NAMALWA (cell line): ENCODE results near the gene LANCL1.
"Not testable (repeated sequence)": the region's sequence is repeated elsewhere in the genome, so short reads cannot be mapped to it uniquely, and the experiment has no call there.

Source experiments
- DNase-seq: peaks from one replicate; pipeline ENCODE4 v3.0.0-alpha.2; 2015; ENCODE audit warnings: low spot score

LANCL1 gene

DNA sequence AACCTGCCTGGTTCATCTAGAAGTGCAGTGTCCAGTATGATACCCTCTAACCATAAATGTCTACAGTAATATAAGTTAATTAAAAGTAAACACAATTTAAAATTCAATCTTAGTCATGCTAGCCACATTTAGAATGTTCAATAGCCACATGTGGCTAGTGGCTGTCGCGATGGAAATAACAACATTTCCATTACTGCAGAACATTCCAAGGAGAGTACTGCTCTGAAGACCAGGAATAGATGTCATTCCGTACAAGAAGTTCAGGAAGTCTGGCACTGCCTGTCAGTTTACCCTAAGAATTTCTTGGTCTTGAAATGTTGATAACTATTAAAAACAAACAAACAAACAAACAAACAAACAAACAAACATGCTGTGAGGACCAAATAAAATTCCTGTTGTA lies 17.2 kb downstream of the LANCL1 start:
- no peak for DNase-seq

GRCh38 chr2:210458395-210458794 lies 18.2 kb downstream of the LANCL1 start:
- no peak for DNase-seq

DNA sequence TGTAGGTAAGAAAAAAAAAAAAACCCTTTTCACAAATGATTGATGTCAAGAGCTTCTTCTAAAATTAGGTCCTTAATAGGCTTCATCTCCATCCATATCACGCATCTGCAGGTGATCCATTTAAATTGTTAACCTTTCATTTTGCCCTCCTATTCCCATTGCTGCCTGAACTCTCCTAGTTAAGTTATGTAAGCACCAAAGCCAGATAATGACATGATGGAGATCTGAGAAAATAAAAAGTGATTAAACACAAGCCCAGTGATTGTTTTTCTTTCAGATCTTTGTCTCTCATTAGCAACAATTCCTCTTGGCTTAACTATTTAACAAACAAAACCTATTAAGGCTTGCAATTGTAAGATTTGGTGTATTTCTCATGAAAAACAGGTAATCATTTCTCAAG lies 20.0 kb downstream of the LANCL1 start:
- no peak for DNase-seq

GRCh38 chr2:210454336-210454735 lies 22.2 kb downstream of the LANCL1 start:
- no peak for DNase-seq

DNA sequence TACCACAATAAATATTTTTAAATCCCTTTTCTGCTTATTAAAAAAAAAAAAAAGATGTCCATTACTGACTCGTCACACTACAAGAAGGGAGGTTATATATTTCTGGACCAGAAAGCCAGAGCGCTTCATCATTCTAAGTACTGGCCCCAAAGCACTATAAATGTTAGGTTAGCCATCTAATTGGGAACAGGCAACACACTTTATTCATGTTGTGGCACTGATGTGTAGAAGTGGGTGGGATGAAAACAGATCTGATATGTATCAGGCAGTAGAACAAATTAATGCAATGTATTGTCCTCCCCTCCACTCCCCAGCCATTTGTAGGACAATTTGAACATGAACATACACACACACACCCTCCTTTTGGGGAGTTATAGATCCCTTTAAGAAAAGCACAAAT lies 24.4 kb downstream of the LANCL1 start:
- no peak for DNase-seq

DNA sequence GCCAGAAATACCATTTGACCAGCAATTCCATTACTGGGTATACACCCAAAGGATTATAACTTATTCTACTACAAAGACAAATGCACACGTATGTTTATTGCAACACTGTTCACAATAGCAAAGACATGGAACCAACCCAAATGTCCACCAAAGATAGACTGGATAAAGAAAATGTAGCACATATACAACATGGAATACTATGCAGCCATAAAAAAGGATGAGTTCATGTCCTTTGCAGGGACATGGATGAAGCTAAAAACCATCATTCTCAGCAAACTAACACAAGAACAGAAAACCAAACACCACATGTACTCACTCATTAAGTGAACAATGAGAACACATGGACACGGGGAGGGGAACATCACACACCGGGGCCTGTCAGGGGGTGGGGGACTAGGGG lies 25.6 kb downstream of the LANCL1 start:
- not testable (repeated sequence) for DNase-seq

GRCh38 chr2:210445732-210446131 lies 30.8 kb downstream of the LANCL1 start:
- no peak for DNase-seq

GRCh38 chr2:210445116-210445707 lies 31.3 kb downstream of the LANCL1 start:
- peak; percentile 57 for DNase-seq

DNA sequence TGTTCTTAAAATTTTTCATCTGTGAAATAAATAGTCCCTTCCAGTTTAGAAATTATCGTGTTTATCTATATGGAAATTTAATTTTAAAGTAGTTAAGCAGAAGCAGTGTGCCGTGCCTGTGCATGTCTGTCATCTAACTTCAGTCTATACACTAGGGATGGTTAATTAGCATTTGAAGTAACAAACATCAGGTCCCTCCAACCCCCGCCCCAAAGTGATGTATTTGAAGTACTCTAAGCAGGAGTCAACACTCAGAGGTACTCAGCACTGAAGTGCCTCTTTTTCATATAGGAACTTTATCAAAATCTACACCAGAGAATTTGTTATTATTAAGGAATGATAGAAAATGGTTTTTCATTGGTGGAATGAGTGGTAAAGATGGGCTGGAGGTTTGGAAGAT lies 33.0 kb downstream of the LANCL1 start:
- no peak for DNase-seq

DNA sequence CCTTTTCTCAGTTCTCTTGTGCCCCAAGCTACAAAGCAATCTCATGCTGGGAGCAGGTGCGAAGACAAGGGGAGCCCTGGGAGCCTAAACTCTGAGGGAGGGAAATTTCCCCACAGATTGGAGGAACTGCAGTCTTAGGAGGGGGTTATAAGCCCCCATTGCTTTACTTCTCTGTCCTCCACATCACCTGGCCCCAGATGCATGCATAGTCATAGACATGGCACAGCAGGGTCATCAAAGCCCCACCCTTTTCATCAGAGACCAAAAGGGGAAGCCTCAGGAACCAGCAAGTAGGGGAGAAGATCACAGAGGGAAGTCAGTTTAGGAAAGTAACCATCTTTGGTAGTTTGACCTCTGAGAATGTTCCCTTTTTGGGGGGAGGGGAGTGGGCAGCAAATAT lies 33.7 kb downstream of the LANCL1 start:
- DNase-seq, result no peak

DNA sequence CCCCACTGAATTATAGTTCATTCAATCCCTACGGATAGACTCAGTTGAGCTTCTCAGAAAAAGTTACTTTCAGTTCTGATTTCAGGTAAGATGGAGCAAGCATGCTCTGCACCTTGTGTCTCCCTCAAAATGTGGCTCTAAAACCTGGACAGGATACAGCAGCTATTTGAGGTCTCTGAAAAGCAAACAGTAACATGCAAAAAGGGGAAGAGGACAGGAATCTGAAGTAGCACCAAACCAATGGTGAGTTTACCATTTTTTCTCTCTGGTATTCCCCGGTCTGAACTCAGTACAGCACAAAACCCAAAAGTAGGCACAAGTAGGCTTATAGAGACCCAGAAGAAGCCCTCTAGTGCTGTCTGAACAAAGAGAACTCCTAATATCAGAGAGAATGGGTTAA lies 34.1 kb downstream of the LANCL1 start:
- DNase-seq, result no peak

DNA sequence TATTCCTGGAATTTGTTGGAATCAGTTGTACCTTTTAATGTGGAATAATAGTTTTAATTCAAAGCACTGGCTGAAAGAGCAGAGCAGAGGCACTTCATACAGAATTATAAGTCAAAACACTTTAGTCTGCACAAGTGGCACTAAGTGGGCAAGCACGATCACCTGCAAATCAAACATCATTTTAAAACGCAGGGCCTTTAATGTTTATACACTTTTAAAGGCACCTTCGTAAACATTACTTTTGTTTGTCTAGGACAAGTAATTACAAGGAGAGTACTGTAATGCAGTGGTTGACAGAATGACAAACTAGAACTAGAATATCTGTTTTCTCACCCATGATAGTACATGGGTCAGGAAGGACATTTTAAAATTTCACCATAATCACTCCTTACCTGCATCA lies 36.4 kb downstream of the LANCL1 start:
- no peak for DNase-seq

DNA sequence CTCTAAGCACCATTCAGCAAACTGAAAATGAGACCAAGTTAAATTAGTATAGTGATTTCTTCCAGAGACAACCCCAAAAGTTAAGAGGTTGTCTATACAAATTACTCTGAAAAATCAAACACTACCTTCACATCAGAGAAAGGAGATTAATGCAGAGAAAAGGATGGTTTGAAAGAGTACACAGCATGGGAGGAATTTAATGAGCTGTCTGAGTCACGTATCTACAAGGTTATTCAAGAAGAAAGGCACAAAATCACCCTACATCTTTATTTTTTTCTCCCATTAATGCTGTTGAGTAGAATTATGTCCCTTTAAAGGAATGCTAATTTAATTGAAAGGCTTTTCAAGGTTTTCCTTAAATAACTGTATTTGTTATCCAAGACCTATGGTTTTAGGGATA lies 41.1 kb downstream of the LANCL1 start:
- no peak for DNase-seq

GRCh38 chr2:210432633-210433032 lies 43.9 kb downstream of the LANCL1 start:
- no peak for DNase-seq

DNA sequence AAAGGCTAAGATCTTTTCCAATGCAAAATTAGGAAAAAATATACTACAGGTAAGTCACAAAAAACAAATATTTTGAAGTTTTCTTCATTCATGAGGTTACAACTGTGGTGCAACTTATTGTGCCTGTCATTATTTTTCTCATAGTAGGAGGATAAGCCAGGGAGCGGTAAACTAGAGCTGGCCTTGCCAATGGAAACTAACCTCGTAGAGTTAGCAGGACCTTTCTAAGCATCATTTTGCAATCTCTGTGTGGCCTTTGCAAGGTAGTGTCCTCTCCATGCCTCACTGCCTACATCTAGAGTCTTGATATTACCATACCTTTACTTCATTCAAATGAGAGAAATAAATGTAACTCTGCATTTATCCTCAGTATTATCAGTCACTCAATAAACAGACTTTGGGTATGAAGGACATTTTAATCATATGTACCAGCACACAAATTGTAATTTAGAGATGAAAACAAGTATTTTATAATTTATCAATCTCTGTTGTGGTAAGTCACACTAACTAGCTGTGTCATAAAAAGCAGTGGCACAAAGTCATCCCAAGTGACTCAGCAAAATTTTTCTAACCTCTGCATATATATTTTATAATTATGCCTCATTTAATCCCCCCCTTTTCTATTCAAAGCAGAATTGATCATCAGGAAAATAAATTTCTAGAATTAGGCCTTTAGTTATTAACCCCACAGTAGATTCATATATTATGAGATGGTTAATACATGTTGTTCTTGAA lies 47.0 kb downstream of the LANCL1 start:
- no peak for DNase-seq

DNA sequence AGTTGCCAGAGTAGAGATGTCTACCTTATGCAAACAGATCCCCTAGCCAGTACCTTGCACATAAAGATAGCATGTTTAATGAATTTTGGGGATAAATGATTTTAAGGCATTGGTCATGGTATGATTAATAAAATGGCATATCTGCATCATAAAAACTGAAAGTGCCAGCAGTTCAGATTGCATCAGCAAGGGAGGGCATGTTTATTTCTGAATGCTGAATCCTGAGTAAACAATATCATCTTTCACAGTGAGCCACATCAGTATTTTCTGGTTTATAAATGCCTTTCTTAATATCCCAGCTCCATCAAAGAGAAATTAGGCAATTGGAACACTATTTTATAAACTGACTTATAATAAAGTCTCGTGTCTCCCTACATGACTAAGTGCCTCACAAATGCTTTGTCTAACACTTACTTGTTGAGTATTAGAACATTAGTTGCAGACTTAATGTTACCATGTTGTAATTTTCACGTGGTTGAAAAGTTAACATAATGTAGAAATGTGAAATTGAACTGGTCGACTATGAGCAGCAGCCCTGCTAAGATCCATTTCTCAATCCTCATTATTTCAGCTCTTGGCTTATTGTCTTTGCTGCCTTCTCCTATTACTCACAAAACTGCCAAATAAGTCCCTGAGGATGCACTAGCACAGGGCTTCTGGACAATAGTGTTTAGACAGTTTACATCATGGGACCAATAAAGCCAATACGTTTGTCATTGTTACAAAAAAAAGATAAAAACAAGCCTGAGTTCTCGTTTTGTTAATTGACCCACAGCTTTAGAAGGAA lies 48.0 kb downstream of the LANCL1 start:
- DNase-seq, result no peak

GRCh38 chr2:210427309-210427708 lies 49.2 kb downstream of the LANCL1 start:
- DNase-seq, result not testable (repeated sequence)

GRCh38 chr2:210422366-210422765 lies 54.2 kb downstream of the LANCL1 start:
- no peak for DNase-seq

DNA sequence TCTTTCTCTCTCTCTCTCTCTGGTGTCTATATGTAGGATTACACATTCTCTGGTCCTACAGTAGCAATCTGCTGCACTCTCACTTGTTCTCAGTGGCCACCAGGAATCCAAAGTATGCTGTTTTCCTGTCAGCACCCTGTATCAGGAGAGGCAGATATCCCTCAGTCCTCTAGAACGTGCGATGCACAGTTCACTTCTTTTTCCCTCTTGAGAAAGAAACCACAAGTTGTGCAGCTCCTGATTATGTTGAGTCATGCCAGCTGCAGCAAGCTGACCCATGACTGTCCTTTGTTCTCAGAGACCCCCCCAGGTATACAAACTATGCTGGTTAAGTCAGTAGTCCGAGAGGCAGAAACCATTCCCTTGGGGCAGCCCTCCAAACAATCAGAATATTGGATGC lies 54.6 kb downstream of the LANCL1 start:
- DNase-seq, result no peak

GRCh38 chr2:210412660-210413059 lies 63.9 kb downstream of the LANCL1 start:
- DNase-seq, result no peak

DNA sequence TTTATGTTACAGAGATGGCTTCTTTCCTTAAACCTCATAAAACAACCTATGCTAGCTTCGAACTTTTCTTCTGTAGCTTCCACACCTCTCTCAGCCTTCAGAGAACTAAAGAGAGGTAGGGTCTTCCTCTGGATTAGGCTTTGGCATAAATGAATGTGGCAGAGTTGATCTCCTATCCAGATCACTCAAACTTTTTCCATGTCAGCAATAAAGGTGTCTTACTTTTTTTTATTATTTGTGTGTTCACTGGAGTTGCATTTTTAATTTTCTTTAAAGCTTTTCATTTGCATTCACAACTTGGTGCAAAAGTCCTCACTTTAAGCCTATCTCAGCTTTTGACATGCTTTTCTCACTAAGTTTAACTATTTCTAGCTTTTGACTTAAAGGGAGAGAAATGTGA lies 66.0 kb downstream of the LANCL1 start:
- no peak for DNase-seq

DNA sequence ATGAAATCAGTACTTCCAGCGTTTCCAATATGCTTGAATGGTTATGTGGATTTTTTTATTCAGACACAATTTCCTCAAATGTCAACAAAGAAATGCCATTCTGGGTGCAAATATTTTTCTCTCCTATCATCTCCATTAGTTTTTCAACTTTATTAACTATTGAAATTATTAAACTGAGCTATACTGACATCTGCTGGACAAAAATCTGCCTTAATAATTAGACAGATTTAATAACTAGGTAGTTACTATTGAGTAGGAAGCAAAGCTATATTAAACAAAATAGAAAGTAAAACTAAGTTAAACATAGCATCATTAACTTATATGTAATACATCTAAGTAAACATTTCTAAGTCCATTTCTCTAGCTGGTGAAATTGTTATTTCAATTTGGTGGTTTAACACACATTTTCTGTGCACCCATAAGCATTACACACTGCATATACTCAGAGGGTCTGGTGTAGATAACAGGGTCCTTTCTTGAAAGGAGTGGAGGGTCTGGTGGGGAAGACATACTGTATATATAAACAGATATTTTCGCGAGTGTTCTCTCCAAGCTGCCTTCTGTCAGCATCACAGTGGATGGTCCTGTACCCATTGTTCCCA lies 77.0 kb downstream of the LANCL1 start:
- peak; percentile 73 for DNase-seq

DNA sequence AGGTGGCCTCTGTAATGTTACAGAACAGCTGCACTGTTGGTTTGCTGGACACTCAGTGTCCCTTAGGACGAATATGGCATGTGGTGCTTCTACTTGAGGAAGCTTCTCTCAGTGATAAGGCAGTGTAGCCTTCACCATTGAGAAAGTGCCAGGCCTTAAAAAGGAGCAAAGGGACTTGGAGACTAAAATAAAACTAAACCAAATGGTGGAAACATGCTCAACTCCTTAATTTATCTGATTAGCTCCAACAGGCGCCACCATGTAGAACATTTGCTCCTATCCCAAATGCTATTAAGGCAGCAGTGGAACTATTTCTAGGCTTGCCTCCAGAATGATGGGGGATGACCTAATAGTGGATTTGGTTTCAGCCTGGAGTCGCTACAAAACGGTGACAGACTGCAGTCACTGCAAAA lies 84.1 kb downstream of the LANCL1 start:
- DNase-seq, result no peak
